Measurements from ENCODE around the gene SLMAP.

Gene SLMAP

GRCh38 chr3:57752307-57752706, 3.8 kb upstream of the SLMAP start:
- FAIRE-seq (no peak), DNase-seq (ENCODE audit: insufficient read length, low spot score) (peak; percentile 23)

- no peak for FAIRE-seq
- DNase-seq (ENCODE audit: insufficient read length, low spot score): no peak
Measured at GRCh38 chr3:57753016-57753415, 3.1 kb upstream of the SLMAP start.

- FAIRE-seq: no peak
- DNase-seq (ENCODE audit: insufficient read length, low spot score): peak; percentile 10
Measured at GRCh38 chr3:57755368-57755675, 787 bp upstream of the SLMAP start.

GRCh38 chr3:57756528-57757401, 656 bp downstream of the SLMAP start:
- FAIRE-seq (no peak), DNase-seq (ENCODE audit: insufficient read length, low spot score) (peak; percentile 35)

GRCh38 chr3:57757642-57758297, 1.7 kb downstream of the SLMAP start:
- FAIRE-seq: no peak
- peak; percentile 20 for DNase-seq (ENCODE audit: insufficient read length, low spot score)

- no peak for DNase-seq (ENCODE audit: insufficient read length, low spot score)
Measured at GRCh38 chr3:57758686-57759085, 2.6 kb downstream of the SLMAP start.

GRCh38 chr3:57764794-57765193, 8.7 kb downstream of the SLMAP start:
- FAIRE-seq (no peak), DNase-seq (ENCODE audit: insufficient read length, low spot score) (no peak)

More at GRCh38 chr3:57758686-57759085, 2.6 kb downstream of the SLMAP start:
- FAIRE-seq: no peak

- DNase-seq (ENCODE audit: insufficient read length, low spot score): no peak
- FAIRE-seq: no peak
Measured at GRCh38 chr3:57768595-57768994, 12.5 kb downstream of the SLMAP start.

- no peak for FAIRE-seq
- DNase-seq (ENCODE audit: insufficient read length, low spot score): no peak
Measured at GRCh38 chr3:57770009-57770827, 14.1 kb downstream of the SLMAP start.

GRCh38 chr3:57772251-57772650, 16.1 kb downstream of the SLMAP start:
- DNase-seq (ENCODE audit: insufficient read length, low spot score) (no peak), FAIRE-seq (no peak)

- FAIRE-seq (no peak), DNase-seq (ENCODE audit: insufficient read length, low spot score) (no peak)
Measured at GRCh38 chr3:57777774-57778173, 21.7 kb downstream of the SLMAP start.

GRCh38 chr3:57778494-57778893, 22.4 kb downstream of the SLMAP start:
- DNase-seq (ENCODE audit: insufficient read length, low spot score) (no peak), FAIRE-seq (no peak)

- FAIRE-seq (no peak), DNase-seq (ENCODE audit: insufficient read length, low spot score) (no peak)
Measured at GRCh38 chr3:57779666-57780065, 23.6 kb downstream of the SLMAP start.

GRCh38 chr3:57783186-57784088, 27.3 kb downstream of the SLMAP start:
- no peak for FAIRE-seq

GRCh38 chr3:57784089-57784735, 28.1 kb downstream of the SLMAP start:
- FAIRE-seq (no peak), DNase-seq (ENCODE audit: insufficient read length, low spot score) (no peak)

More at GRCh38 chr3:57783186-57784088, 27.3 kb downstream of the SLMAP start:
- DNase-seq (ENCODE audit: insufficient read length, low spot score): no peak

GRCh38 chr3:57785446-57785845, 29.3 kb downstream of the SLMAP start:
- FAIRE-seq (no peak), DNase-seq (ENCODE audit: insufficient read length, low spot score) (no peak)

GRCh38 chr3:57787867-57788623, 31.9 kb downstream of the SLMAP start:
- no peak for FAIRE-seq
- no peak for DNase-seq (ENCODE audit: insufficient read length, low spot score)

- DNase-seq (ENCODE audit: insufficient read length, low spot score) (no peak), FAIRE-seq (no peak)
Measured at GRCh38 chr3:57788624-57789018, 32.5 kb downstream of the SLMAP start.

- FAIRE-seq (no peak), DNase-seq (ENCODE audit: insufficient read length, low spot score) (no peak)
Measured at GRCh38 chr3:57791245-57791644, 35.1 kb downstream of the SLMAP start.
